H1 (cell line): ENCODE data around the gene CHPF. TPM values are rescaled to one million over a fixed set of nuclear protein-coding genes. Genes with fewer than 3 reads are reported as not detected.

Experiments
- CTCF ChIA-PET: fragments of 300-600 bp; sonication (Branson Sonifier 250); formaldehyde crosslinking; loops from one replicate; lab custom pipeline; 2021; ENCODE audit not compliant: partially characterized antibody; lab: Charles Lee
- POLR2A ChIA-PET: fragments of 300-600 bp; sonication (Branson Sonifier 250); formaldehyde crosslinking; loops from one replicate; lab custom pipeline; 2021; ENCODE audit warnings: inconsistent platforms; ENCODE audit not compliant: partially characterized antibody; lab: Charles Lee
- DNase-seq, 2 experiments: peaks; one replicate each; pipeline versions ENCODE4 v3.0.0 to v3.0.0-alpha.2; 2010 to 2022; ENCODE audit warnings: low spot score in 2 of 2, low read depth in 1 of 2, mixed read lengths in 1 of 2
- FAIRE-seq: peaks from 2 replicates; lab custom pipeline; 2011; peaks lifted over from hg19 to GRCh38; lab: Jason Lieb, UNC
- H2AFZ ChIP-seq: 2 replicates; pipeline ENCODE4 v1.8.1; 2012; ENCODE audit warnings: low read length, inconsistent platforms
- H2AK5ac ChIP-seq: 2 replicates; pipeline ENCODE4 v1.6.1; 2013; ENCODE audit warnings: low read depth, low read length
- H2BK120ac ChIP-seq: replicated peaks from 2 replicates; pipeline ENCODE3; 2013; ENCODE audit warnings: low read depth, low read length, inconsistent platforms
- H2BK12ac ChIP-seq: 2 replicates; pipeline ENCODE4 v1.6.1; 2013; ENCODE audit warnings: low read depth, low read length
- H2BK15ac ChIP-seq: 2 replicates; pipeline ENCODE4 v1.6.1; 2013; ENCODE audit warnings: low read length
- H2BK20ac ChIP-seq: 2 replicates; pipeline ENCODE4 v1.6.1; 2013; ENCODE audit warnings: low read length
- H2BK5ac ChIP-seq: 2 replicates; pipeline ENCODE4 v1.6.1; 2013; ENCODE audit warnings: low read depth, low read length
- H3K14ac ChIP-seq: 2 replicates; pipeline ENCODE4 v1.6.1; 2013; ENCODE audit warnings: inconsistent platforms; ENCODE audit not compliant: insufficient read length
- H3K18ac ChIP-seq: 2 replicates; pipeline ENCODE4 v1.6.1; 2013; ENCODE audit warnings: low read length; ENCODE audit errors: extremely low read depth
- H3K23ac ChIP-seq: 2 replicates; pipeline ENCODE4 v1.6.1; 2013; ENCODE audit warnings: inconsistent platforms; ENCODE audit not compliant: insufficient read length
- H3K23me2 ChIP-seq: 2 replicates; pipeline ENCODE4 v1.6.1; 2013; ENCODE audit warnings: low read depth, low read length
- H3K27ac ChIP-seq: 2 replicates; pipeline ENCODE4 v1.6.1; 2011; ENCODE audit warnings: low read depth, low read length, inconsistent platforms
- H3K27me3 ChIP-seq, 4 experiments: replicated peaks in 1 of 4; 1 replicate in 1 of 4; 2 replicates in 3 of 4; pipeline versions ENCODE4 v1.6.1 to v1.8.1; 2011 to 2013; ENCODE audit warnings: low read length in 3 of 4, mild to moderate bottlenecking in 3 of 4, inconsistent platforms in 2 of 4, mixed read lengths in 2 of 4, moderate library complexity in 1 of 4; ENCODE audit not compliant: control insufficient read depth in 3 of 4, insufficient read depth in 3 of 4; ENCODE audit errors: extremely low read depth in 1 of 4
- H3K36me3 ChIP-seq, 4 experiments: 2 replicates each; pipeline versions ENCODE4 v1.6.1 to v1.8.1; 2011 to 2013; ENCODE audit warnings: mild to moderate bottlenecking in 4 of 4, low read length in 3 of 4, moderate library complexity in 2 of 4, control low read depth in 1 of 4, inconsistent platforms in 1 of 4; ENCODE audit not compliant: insufficient read depth in 4 of 4, control insufficient read depth in 2 of 4
- H3K4ac ChIP-seq: replicated peaks from 2 replicates; pipeline ENCODE3; 2013; ENCODE audit warnings: low read length, low read depth, mixed read lengths, inconsistent platforms; ENCODE audit not compliant: insufficient read length
- H3K4me1 ChIP-seq, 4 experiments: replicated peaks in 1 of 4; 1 replicate in 1 of 4; 2 replicates in 3 of 4; pipeline versions ENCODE4 v1.6.1 to v1.8.1; 2011 to 2013; ENCODE audit warnings: low read length in 3 of 4, inconsistent platforms in 2 of 4, mixed read lengths in 1 of 4; ENCODE audit not compliant: insufficient read depth in 4 of 4, control insufficient read depth in 3 of 4
- H3K4me2 ChIP-seq, 2 experiments: 2 replicates each; pipeline versions ENCODE4 v1.6.1 to v1.8.1; 2011 to 2013; ENCODE audit warnings: low read depth in 2 of 2, low read length in 2 of 2, control low read depth in 1 of 2, inconsistent platforms in 1 of 2, mild to moderate bottlenecking in 1 of 2; ENCODE audit not compliant: insufficient read depth in 1 of 2
- H3K4me3 ChIP-seq, 4 experiments: fragments of 200-600, 300-600 bp in 1 of 4; sonication (generic), shearing (Covaris generic), sonication (Bioruptor Twin) in 1 of 4; 2 replicates each; pipeline versions ENCODE4 v1.5.1 to v1.8.1; 2011 to 2016; ENCODE audit warnings: low read length in 4 of 4, low read depth in 3 of 4, control low read depth in 2 of 4, inconsistent platforms in 2 of 4, mild to moderate bottlenecking in 2 of 4, mixed read lengths in 1 of 4, moderate library complexity in 1 of 4; ENCODE audit not compliant: insufficient read depth in 2 of 4; ENCODE audit errors: extremely low read depth in 1 of 4
- H3K56ac ChIP-seq: replicated peaks from 2 replicates; pipeline ENCODE3; 2013; ENCODE audit warnings: low read depth, mild to moderate bottlenecking, mixed read lengths, low read length, inconsistent platforms; ENCODE audit not compliant: insufficient read length
- H3K79me1 ChIP-seq: 2 replicates; pipeline ENCODE4 v1.6.1; 2013; ENCODE audit warnings: low read depth, low read length, control low read depth
- H3K79me2 ChIP-seq, 2 experiments: 2 replicates each; pipeline versions ENCODE4 v1.6.1 to v1.8.1; 2012 to 2013; ENCODE audit warnings: low read length in 2 of 2, mild to moderate bottlenecking in 2 of 2, inconsistent platforms in 1 of 2; ENCODE audit not compliant: insufficient read depth in 2 of 2, control insufficient read depth in 1 of 2
- H3K9ac ChIP-seq, 4 experiments: replicated peaks in 1 of 4; 1 replicate in 1 of 4; 2 replicates in 3 of 4; pipeline versions ENCODE4 v1.6.1 to v1.8.1; 2011 to 2013; ENCODE audit warnings: low read depth in 3 of 4, low read length in 3 of 4, control low read depth in 2 of 4, mild to moderate bottlenecking in 2 of 4, moderate library complexity in 2 of 4, inconsistent platforms in 1 of 4; ENCODE audit errors: extremely low read depth in 1 of 4
- H3K9me3 ChIP-seq, 2 experiments: 2 replicates each; pipeline versions ENCODE4 v1.6.1 to v1.8.1; 2012 to 2013; ENCODE audit warnings: mild to moderate bottlenecking in 2 of 2, moderate library complexity in 2 of 2, control low read depth in 1 of 2, inconsistent platforms in 1 of 2, low read depth in 1 of 2, low read length in 1 of 2, mixed read lengths in 1 of 2; ENCODE audit not compliant: insufficient read depth in 2 of 2
- H4K20me1 ChIP-seq, 2 experiments: replicated peaks in 1 of 2; 2 replicates each; pipeline versions ENCODE3 to v1.8.1; 2011 to 2013; ENCODE audit warnings: inconsistent platforms in 2 of 2, low read length in 2 of 2, mild to moderate bottlenecking in 1 of 2; ENCODE audit not compliant: insufficient read depth in 2 of 2, control insufficient read depth in 1 of 2
- H4K5ac ChIP-seq: 2 replicates; pipeline ENCODE4 v1.6.1; 2013; ENCODE audit warnings: low read length, low read depth, mixed read lengths, inconsistent platforms; ENCODE audit not compliant: insufficient read length
- H4K8ac ChIP-seq: 2 replicates; pipeline ENCODE4 v1.8.0; 2013; ENCODE audit warnings: mild to moderate bottlenecking, moderate library complexity, low read length, inconsistent platforms; ENCODE audit not compliant: insufficient read depth; ENCODE audit errors: extremely low read depth
- H4K91ac ChIP-seq: replicated peaks from 2 replicates; pipeline ENCODE3; 2013; ENCODE audit warnings: low read length, mixed read lengths, inconsistent platforms; ENCODE audit not compliant: insufficient read length
- NRF1 ChIP-seq: IDR thresholded peaks from 2 replicates; pipeline ENCODE4 v1.6.1; 2011; ENCODE audit warnings: mild to moderate bottlenecking, low read depth, low read length, improper control_type of control experiment
- WGBS, 2 experiments: shearing (Covaris generic) in 1 of 2; methylation state at CpG; one replicate each; pipeline versions ENCODE4 v1.1.6 to v1.1.7; 2013 to 2015; ENCODE audit warnings: low lambda C conversion rate in 2 of 2, mixed read lengths in 2 of 2, inconsistent platforms in 1 of 2, low coverage in 1 of 2, missing lambda C conversion rate in 1 of 2; ENCODE audit not compliant: insufficient replicate concordance in 2 of 2, insufficient coverage in 1 of 2, insufficient read length in 1 of 2; ENCODE audit errors: extremely low coverage in 1 of 2, missing lambda C conversion rate in 1 of 2; 5-methylcytosine and 5-hydroxymethylcytosine counted together
- polyA plus RNA-seq, 7 experiments: library from polyadenylated mRNA; depleted of rRNA in 3 of 7; stranded (reverse) in 5 of 7; unstranded in 2 of 7; fragments of >200 nt in 5 of 7; fragments of 200-250 nt in 2 of 7; gene quantifications; 1 replicate in 5 of 7; 2 replicates in 1 of 7; 4 replicates in 1 of 7; pipeline versions ENCODE4 v1.2.1 to v1.2.3, GENCODE V29; 2011 to 2013; ENCODE audit warnings: missing spikeins in 2 of 7, mixed read lengths in 2 of 7
- total RNA-seq: library from RNA; stranded (reverse); fragmentation: NEBNext Ultra II Directional; extraction: Animal tissue kit (Norgen Biotek cat#: 25700); gene quantifications from 2 replicates; pipeline ENCODE4 v1.2.1, GENCODE V29; 2021

The CHPF gene
- total and polyA plus RNA-seq, 2 of the 8 experiments (the other 6 are each of a cell fraction or from before 2014, with no cell fraction given): 62.9 to 67.3 TPM

GRCh38 chr2:219569635-219570034, 26.0 kb upstream of the CHPF start:
- CTCF ChIA-PET: interaction anchor here (1.1 to 19.7 kb wide), 3 partner anchors 10 to 70 kb away, joined by 3 to 293 read pairs (median 9); partner anchors contain the start of genes CHPF and TMEM198
- H3K9ac ChIP-seq: no peak overlapping the region

More at GRCh38 chr2:219569635-219570034, 26.0 kb upstream of the CHPF start:
- Histone ChIP-seq H3K56ac (no peak overlapping the region), H2BK12ac (no peak overlapping the region), H2AK5ac (peak overlapping the region; percentile 57; the same call in 1 of the 2 replicates)
- POLR2A ChIA-PET: interaction anchor here (0.6 to 18.6 kb wide), 7 partner anchors 9 to 59 kb away, joined by 3 to 293 read pairs (median 4); partner anchors contain the start of gene STK11IP
- no peak for TF ChIP-seq NRF1
- TF ChIP-seq, all 59 proteins: peak for 0
- no peak overlapping the region for H2AFZ ChIP-seq
- peaks cover 0 to 40% (median 34%) of the 10 kb centered on the region in 4 experiments; a peak in 6 of 7 replicates for H3K4me1 ChIP-seq
- peaks cover 0 to 34% (median 7%) of the 10 kb centered on the region in 4 experiments; a peak in 4 of 8 replicates for H3K36me3 ChIP-seq
- peaks cover 0 to 2% (median 0%) of the 10 kb centered on the region in 4 experiments; a peak in 1 of 7 replicates for H3K27me3 ChIP-seq
- WGBS, 2 experiments: 86% methylated on average over 6 of the region's 6 CpGs; no CpG with 5 or more reads in 1 of the 2 experiments
- H3K23me2 ChIP-seq: peaks cover 8% of the 10 kb centered on the region; the same call in 1 of the 2 replicates
- H3K18ac ChIP-seq: no peak overlapping the region
- H2BK20ac ChIP-seq: no peak overlapping the region
- peaks cover 0 to 8% of the 10 kb centered on the region in 2 experiments; a peak in 1 of 4 replicates for H3K9me3 ChIP-seq
- no peak overlapping the region for H3K4ac ChIP-seq
- DNase-seq (no peak), FAIRE-seq (no peak)
- H2BK120ac ChIP-seq: no peak overlapping the region
- H3K79me2 ChIP-seq: peaks cover 0 to 7% of the 10 kb centered on the region in 2 experiments; a peak in 2 of 4 replicates
- H4K8ac ChIP-seq: no peak overlapping the region
- H3K4me3 ChIP-seq: peak overlapping the region; percentile 45 to 74 (median 58); a peak in 5 of 8 replicates
- H3K79me1 ChIP-seq: no peaks in the 10 kb centered on the region
- H3K4me2 ChIP-seq: peak overlapping the region; percentile 67 to 79
- H2BK15ac ChIP-seq: no peak overlapping the region
- no peak overlapping the region for H3K27ac ChIP-seq
- H4K20me1 ChIP-seq: no peaks in the 10 kb centered on the region
- no peak overlapping the region for H4K91ac ChIP-seq
- no peak overlapping the region for H3K23ac ChIP-seq
- H2BK5ac ChIP-seq: no peak overlapping the region
- no peak overlapping the region for H3K14ac ChIP-seq
- H4K5ac ChIP-seq: no peak overlapping the region
